Measurements from ENCODE around the gene CYB561. TPM values are rescaled to one million over a fixed set of nuclear protein-coding genes. Genes with fewer than 3 reads are reported as not detected.

Gene CYB561
- total RNA-seq, 1 donor from 2014 or later = 16.0 TPM

DNA sequence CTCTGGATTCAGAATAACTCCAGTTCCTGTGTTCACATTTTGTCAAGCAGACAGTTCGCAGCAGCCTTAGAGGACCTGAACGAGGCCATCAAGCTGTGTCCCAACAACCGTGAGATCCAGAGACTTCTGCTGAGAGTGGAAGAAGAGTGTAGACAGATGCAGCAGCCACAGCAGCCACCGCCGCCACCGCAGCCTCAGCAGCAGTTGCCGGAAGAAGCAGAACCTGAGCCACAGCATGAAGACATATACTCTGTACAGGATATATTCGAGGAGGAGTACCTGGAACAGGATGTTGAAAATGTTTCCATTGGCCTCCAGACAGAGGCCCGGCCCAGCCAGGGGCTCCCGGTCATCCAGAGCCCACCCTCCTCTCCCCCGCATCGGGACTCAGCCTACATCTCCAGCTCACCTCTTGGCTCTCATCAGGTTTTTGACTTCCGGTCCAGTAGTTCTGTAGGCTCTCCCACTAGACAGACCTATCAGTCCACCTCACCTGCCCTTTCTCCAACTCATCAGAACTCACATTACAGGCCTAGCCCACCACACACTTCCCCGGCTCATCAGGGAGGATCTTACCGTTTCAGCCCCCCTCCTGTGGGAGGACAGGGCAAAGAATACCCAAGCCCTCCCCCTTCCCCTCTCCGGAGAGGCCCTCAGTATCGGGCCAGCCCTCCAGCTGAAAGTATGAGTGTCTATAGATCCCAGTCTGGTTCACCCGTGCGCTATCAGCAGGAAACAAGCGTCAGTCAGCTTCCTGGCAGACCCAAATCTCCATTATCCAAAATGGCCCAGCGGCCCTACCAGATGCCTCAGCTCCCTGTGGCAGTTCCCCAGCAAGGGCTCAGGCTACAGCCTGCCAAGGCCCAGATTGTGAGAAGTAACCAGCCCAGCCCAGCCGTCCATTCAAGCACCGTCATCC is 25.9 kb downstream of the CYB561 start:
- no peak for DNase-seq (ENCODE audit: low read depth)

DNA sequence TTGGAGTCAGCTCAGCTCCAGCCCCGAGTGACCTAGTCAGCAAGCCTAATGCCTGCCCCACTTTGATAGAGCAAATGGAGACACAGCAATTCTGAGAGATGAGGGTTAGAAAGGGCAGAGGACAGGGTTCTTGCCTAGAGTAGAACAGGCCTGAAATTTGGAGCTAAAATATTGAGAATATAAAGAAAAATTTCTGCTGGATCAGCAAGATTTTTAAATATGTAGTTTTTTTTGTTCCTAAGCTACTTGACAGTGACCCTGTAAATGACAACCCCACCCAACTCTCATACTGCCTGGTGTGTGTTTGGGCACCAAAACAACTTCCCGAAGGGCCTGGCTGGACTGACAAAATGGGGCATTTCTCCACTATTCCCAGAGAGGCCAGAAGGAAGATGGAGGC is 26.7 kb downstream of the CYB561 start:
- TF ChIP-seq, protein P1, sequence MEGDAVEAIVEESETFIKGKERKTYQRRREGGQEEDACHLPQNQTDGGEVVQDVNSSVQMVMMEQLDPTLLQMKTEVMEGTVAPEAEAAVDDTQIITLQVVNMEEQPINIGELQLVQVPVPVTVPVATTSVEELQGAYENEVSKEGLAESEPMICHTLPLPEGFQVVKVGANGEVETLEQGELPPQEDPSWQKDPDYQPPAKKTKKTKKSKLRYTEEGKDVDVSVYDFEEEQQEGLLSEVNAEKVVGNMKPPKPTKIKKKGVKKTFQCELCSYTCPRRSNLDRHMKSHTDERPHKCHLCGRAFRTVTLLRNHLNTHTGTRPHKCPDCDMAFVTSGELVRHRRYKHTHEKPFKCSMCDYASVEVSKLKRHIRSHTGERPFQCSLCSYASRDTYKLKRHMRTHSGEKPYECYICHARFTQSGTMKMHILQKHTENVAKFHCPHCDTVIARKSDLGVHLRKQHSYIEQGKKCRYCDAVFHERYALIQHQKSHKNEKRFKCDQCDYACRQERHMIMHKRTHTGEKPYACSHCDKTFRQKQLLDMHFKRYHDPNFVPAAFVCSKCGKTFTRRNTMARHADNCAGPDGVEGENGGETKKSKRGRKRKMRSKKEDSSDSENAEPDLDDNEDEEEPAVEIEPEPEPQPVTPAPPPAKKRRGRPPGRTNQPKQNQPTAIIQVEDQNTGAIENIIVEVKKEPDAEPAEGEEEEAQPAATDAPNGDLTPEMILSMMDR (conservative IDR thresholded peaks at IDR 0.05; ENCODE audit: low read depth, low read length) = no peak
- DNase-seq (ENCODE audit: low read depth) = no peak
- H3K4me3 ChIP-seq (ENCODE audit: low read depth, low read length) = no peak overlapping the region

More for the DNA sequence above, 25.9 kb downstream of the CYB561 start:
- H3K4me3 ChIP-seq (ENCODE audit: low read depth, low read length) = no peak overlapping the region
- TF ChIP-seq, protein P1 (conservative IDR thresholded peaks at IDR 0.05; ENCODE audit: low read depth, low read length) = no peak

DNA sequence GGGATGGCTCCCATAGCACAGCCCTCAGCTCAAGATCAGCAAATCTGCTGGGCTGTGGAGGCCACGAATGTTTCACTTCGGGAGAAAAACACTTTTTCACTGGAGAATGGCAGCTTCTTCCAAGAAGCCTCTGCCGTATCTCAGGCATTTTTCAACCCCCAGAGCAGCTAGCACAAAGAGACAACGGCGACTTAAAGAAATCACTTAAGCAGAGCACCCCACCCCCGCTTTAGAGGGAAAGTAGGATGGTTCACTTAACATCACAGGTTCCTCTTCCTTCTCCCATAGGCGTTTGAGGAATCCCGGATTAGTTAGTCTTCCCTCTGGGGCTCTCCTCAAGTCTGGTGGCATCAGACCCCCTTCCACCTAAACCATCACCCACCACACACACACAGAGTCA is 27.6 kb downstream of the CYB561 start:
- TF ChIP-seq, protein P1 (conservative IDR thresholded peaks at IDR 0.05; ENCODE audit: low read depth, low read length) = no peak
- no peak for DNase-seq (ENCODE audit: low read depth)
- no peak overlapping the region for H3K4me3 ChIP-seq (ENCODE audit: low read depth, low read length)

DNA sequence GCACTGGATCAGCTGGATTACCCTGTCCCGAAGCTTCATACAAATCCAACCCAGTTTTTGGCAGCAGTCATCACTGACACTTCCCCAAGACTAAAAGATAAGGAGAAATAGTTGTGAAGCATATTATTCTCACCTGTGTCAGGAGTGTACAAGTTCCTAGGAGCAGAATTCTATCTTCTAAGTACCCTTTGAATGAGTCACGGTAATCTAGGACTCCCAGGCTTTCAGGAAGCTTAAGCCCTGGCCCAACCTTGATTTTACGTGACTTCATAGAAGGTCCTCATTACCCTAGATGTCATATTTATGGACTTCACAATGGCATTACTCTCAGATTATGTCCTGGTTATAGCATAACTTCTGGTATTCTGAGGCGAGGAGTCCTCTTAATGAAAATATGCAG is 31.9 kb downstream of the CYB561 start:
- no peak for DNase-seq (ENCODE audit: low read depth)
- TF ChIP-seq, protein P1 (conservative IDR thresholded peaks at IDR 0.05; ENCODE audit: low read depth, low read length) = no peak

GRCh38 chr17:63413128-63413527 is 33.0 kb downstream of the CYB561 start:
- no peak overlapping the region for H3K4me3 ChIP-seq (ENCODE audit: low read depth, low read length)

More for the DNA sequence above, 31.9 kb downstream of the CYB561 start:
- no peak overlapping the region for H3K4me3 ChIP-seq (ENCODE audit: low read depth, low read length)

DNA sequence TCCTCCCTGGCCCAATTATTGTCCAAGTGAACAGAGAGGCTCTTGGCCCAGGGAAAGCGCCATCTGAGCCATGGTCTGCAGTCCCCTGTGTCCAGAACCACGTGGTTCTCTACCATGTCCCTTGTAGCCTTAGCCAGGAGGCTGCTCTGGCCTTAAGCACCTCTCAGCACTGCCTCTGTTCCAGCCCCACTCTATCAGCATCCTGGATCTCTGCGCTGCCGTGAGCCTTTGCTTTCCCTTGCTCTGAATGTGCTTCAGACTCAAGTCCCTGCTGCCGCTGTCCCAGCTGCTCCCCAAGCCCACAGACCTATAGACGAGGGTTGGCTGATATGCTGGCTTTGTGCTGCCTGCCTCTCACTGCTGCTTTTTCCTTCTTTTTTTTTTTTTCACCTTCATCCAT is 33.9 kb downstream of the CYB561 start:
- H3K4me3 ChIP-seq (ENCODE audit: low read depth, low read length) = no peak overlapping the region
- TF ChIP-seq, protein P1 (conservative IDR thresholded peaks at IDR 0.05; ENCODE audit: low read depth, low read length) = no peak
- no peak for DNase-seq (ENCODE audit: low read depth)

More at GRCh38 chr17:63413128-63413527, 33.0 kb downstream of the CYB561 start:
- no peak for DNase-seq (ENCODE audit: low read depth)
- TF ChIP-seq, protein P1 (conservative IDR thresholded peaks at IDR 0.05; ENCODE audit: low read depth, low read length) = no peak
